K562 (cell line): ENCODE data around the gene ZNF487. TPM values are rescaled to one million over a fixed set of nuclear protein-coding genes. Genes with fewer than 3 reads are reported as not detected.

Experiments used
- ARHGAP35 ChIP-seq: fragments of 450-650 bp; IDR thresholded peaks from 2 replicates; pipeline ENCODE4 v1.6.1; 2018; ENCODE audit not compliant: partially characterized antibody
- ELF4 ChIP-seq: fragments of 450-650 bp; formaldehyde crosslinking; IDR thresholded peaks from 2 replicates; pipeline ENCODE4 v1.4.0; 2022; ENCODE audit warnings: missing genetic modification characterization
- GATAD2A ChIP-seq: fragments of 450-650 bp; IDR thresholded peaks from 2 replicates; pipeline ENCODE4 v1.6.1; 2017
- HSF4 ChIP-seq: fragments of 250-450 bp; sonication (Bioruptor Pico); IDR thresholded peaks from 2 replicates; pipeline ENCODE4 v2.1.2; 2022; ENCODE audit warnings: mild to moderate bottlenecking, moderate library complexity, borderline replicate concordance
- KLF6 ChIP-seq: fragments of 250-450 bp; sonication (Bioruptor Pico); IDR thresholded peaks from 2 replicates; pipeline ENCODE4 v1.4.0; 2020; ENCODE audit warnings: mild to moderate bottlenecking, moderate library complexity, borderline replicate concordance
- MEIS2 ChIP-seq: fragments of 450-650 bp; IDR thresholded peaks from 2 replicates; pipeline ENCODE4 v1.6.1; 2014; ENCODE audit warnings: mild to moderate bottlenecking; ENCODE audit not compliant: partially characterized antibody
- NBN ChIP-seq: fragments of 450-650 bp; IDR thresholded peaks from 2 replicates; pipeline ENCODE4 v1.6.1; 2016; ENCODE audit warnings: low read depth, mild to moderate bottlenecking
- PHF8 ChIP-seq: fragments of 200-600 bp; sonication (generic); IDR thresholded peaks from 2 replicates; pipeline ENCODE4 v1.6.1; 2012; ENCODE audit warnings: mixed run types, mild to moderate bottlenecking, inconsistent platforms, low read length, moderate library complexity, borderline replicate concordance
- PML ChIP-seq: IDR thresholded peaks from 2 replicates; pipeline ENCODE4 v1.6.1; 2012; ENCODE audit warnings: low read length, inconsistent platforms
- POLR2AphosphoS5 ChIP-seq: IDR thresholded peaks from 2 replicates; pipeline ENCODE4 v1.6.1; 2011; ENCODE audit warnings: mild to moderate bottlenecking, low read depth, low read length, moderate library complexity; ENCODE audit not compliant: control insufficient read depth, insufficient read depth
- SRSF7 ChIP-seq: fragments of 200-400 bp; formaldehyde crosslinking; optimal IDR thresholded peaks from 2 replicates; pipeline ENCODE3; 2017; ENCODE audit warnings: mild to moderate bottlenecking, low read depth, low read length
- TCF3 ChIP-seq: sonication (generic); formaldehyde crosslinking; IDR thresholded peaks from 2 replicates; pipeline ENCODE4 v1.4.0; 2020; ENCODE audit warnings: mild to moderate bottlenecking, missing genetic modification reagents
- TFAM ChIP-seq: fragments of 250-450 bp; sonication (Bioruptor Pico); conservative IDR thresholded peaks from 2 replicates; pipeline ENCODE4 v1.5.0; 2021; ENCODE audit warnings: mild to moderate bottlenecking, moderate library complexity
- TRIM28 ChIP-seq: fragments of 450-650 bp; IDR thresholded peaks from 2 replicates; pipeline ENCODE4 v1.6.1; 2017
- ZFP30 ChIP-seq: fragments of 250-450 bp; sonication (Bioruptor Pico); IDR thresholded peaks from 2 replicates; pipeline ENCODE4 v1.8.0; 2022; ENCODE audit warnings: moderate library complexity, mild to moderate bottlenecking, inconsistent platforms, borderline replicate concordance
- ZNF121 ChIP-seq: sonication (generic); formaldehyde crosslinking; conservative IDR thresholded peaks from 2 replicates; pipeline ENCODE4 v1.8.0; 2022; ENCODE audit warnings: missing genetic modification reagents
- ZNF133 ChIP-seq: fragments of 250-450 bp; sonication (Bioruptor Pico); IDR thresholded peaks from 2 replicates; pipeline ENCODE4 v1.4.0; 2020; ENCODE audit warnings: mild to moderate bottlenecking
- ZNF23 ChIP-seq: fragments of 250-450 bp; sonication (Bioruptor Pico); IDR thresholded peaks from 2 replicates; pipeline ENCODE4 v1.4.0; 2020; ENCODE audit warnings: mild to moderate bottlenecking
- ZNF274 ChIP-seq: IDR thresholded peaks from 2 replicates; pipeline ENCODE4 v1.6.1; 2011; ENCODE audit warnings: low read depth, mild to moderate bottlenecking, low read length, moderate library complexity, borderline replicate concordance
- ZNF766 ChIP-seq: fragments of 200-800 bp; sonication (Bioruptor generic); conservative IDR thresholded peaks from 2 replicates; pipeline ENCODE4 v1.6.1; 2016; ENCODE audit warnings: missing genetic modification characterization, missing compliant biosample characterization
- ZNF778 ChIP-seq: fragments of 450-650 bp; formaldehyde crosslinking; IDR thresholded peaks from 2 replicates; pipeline ENCODE4 v1.4.0; 2020; ENCODE audit warnings: mild to moderate bottlenecking, moderate library complexity
- polyA plus RNA-seq, 8 experiments: library from polyadenylated mRNA; depleted of rRNA in 4 of 8; stranded (reverse) in 5 of 8; unstranded in 3 of 8; fragments of >200 nt; fragmentation: Nextera tagmentation in 2 of 8; fragmentation: Illumina TruSeq in 1 of 8; extraction: Ambion mirVana in 2 of 8; extraction: Trizol in 1 of 8; gene quantifications; 2 replicates each; pipeline versions ENCODE4 v1.2.1 to v1.2.3, GENCODE V29; 2011 to 2014; ENCODE audit warnings: inconsistent platforms in 1 of 8, missing spikeins in 1 of 8
- total RNA-seq, 7 experiments: library from RNA; depleted of rRNA in 6 of 7; stranded (reverse); fragments of >200 nt in 6 of 7; fragmentation: Illumina TruSeq in 2 of 7; extraction: Trizol in 2 of 7; gene quantifications; 2 replicates each; pipeline versions ENCODE4 v1.2.1 to v1.2.3, GENCODE V29; 2011 to 2021; ENCODE audit warnings: low replicate concordance in 1 of 7
- TF ChIP-seq, protein P1 (sequence below): fragments of 250-450 bp; sonication (Bioruptor Pico); IDR thresholded peaks from 2 replicates; pipeline ENCODE4 v1.5.0; 2020; ENCODE audit warnings: mild to moderate bottlenecking
- TF ChIP-seq, protein P2 (sequence below): sonication (generic); formaldehyde crosslinking; IDR thresholded peaks from 2 replicates; pipeline ENCODE4 v1.8.1; 2022; ENCODE audit warnings: missing genetic modification reagents
- TF ChIP-seq, protein P3 (sequence below): sonication (generic); formaldehyde crosslinking; IDR thresholded peaks from 2 replicates; pipeline ENCODE4 v1.8.0; 2023; ENCODE audit warnings: mild to moderate bottlenecking, missing genetic modification reagents
- TF ChIP-seq, protein P4 (sequence below): fragments of 450-650 bp; formaldehyde crosslinking; conservative IDR thresholded peaks from 2 replicates; pipeline ENCODE4 v1.4.0; 2022; ENCODE audit warnings: mild to moderate bottlenecking, missing genetic modification characterization

Gene ZNF487
- total and polyA plus RNA-seq, 9 of the 15 experiments (the other 6 are each of a cell fraction or from before 2014, with no cell fraction given): 1.9 to 6.5 (median 4.2) TPM

DNA sequence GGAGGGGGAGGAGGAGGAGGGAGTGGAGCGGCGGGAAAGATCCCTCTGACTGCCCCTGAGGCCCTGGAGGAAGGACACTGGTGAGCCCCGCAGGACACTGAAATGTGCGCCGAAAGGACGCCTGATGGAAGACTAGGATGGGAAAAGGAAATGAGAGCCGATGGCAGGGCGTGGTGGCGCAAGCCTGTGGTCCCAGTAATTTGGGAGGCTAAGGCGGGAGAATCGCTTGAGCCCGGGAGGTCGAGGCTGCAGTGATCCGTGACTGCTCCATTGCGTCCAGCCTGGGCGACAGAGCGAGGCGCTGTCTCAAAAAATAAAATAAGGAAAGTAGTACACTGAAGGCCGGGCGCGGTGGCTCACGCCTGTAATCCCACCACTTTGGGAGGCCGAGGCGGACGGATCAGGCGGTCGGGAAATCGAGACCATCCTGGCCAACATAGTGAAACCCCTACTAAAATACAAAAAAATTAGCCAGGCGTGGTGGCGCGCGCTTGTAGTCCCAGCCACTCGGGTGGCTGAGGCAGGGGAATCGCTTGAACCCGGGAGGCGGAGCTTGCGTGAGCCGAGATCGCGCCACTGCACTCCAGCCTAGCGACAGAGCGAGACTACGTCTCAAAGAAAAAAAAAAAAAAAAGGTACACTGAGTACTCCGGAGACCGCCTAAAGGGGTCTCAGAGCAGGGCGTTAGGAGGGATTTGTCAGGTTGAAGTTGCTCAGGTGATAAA lies 27.4 kb upstream of the ZNF487 start (continued):
- TF ChIP-seq TCF3 (CRISPR knock-in tag) (no peak), ZNF23 (CRISPR knock-in tag) (no peak), SRSF7 (no peak), ELF4 (CRISPR knock-in tag) (peak; percentile 49; the same call in 1 of the 2 replicates), ZNF766 (CRISPR knock-in tag) (no peak), TFAM (no peak), NBN (no peak), POLR2AphosphoS5 (0 out of 2 replicates have a peak, but pooled peaks have one; percentile 1), HSF4 (CRISPR knock-in tag) (no peak), ZNF274 (no peak), KLF6 (CRISPR knock-in tag) (no peak), ARHGAP35 (no peak), GATAD2A (no peak), MEIS2 (no peak), PHF8 (peak; percentile 45; the same call in 1 of the 2 replicates), ZNF133 (CRISPR knock-in tag) (no peak), ZNF121 (CRISPR knock-in tag) (no peak), ZNF778 (CRISPR knock-in tag) (no peak), PML (no peak), ZFP30 (no peak), TRIM28 (peak; percentile 43; the same call in 1 of the 2 replicates)
- TF ChIP-seq, protein P1, sequence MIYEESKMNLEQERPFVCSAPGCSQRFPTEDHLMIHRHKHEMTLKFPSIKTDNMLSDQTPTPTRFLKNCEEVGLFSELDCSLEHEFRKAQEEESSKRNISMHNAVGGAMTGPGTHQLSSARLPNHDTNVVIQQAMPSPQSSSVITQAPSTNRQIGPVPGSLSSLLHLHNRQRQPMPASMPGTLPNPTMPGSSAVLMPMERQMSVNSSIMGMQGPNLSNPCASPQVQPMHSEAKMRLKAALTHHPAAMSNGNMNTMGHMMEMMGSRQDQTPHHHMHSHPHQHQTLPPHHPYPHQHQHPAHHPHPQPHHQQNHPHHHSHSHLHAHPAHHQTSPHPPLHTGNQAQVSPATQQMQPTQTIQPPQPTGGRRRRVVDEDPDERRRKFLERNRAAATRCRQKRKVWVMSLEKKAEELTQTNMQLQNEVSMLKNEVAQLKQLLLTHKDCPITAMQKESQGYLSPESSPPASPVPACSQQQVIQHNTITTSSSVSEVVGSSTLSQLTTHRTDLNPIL (CRISPR knock-in tag): no peak
- TF ChIP-seq, protein P2, sequence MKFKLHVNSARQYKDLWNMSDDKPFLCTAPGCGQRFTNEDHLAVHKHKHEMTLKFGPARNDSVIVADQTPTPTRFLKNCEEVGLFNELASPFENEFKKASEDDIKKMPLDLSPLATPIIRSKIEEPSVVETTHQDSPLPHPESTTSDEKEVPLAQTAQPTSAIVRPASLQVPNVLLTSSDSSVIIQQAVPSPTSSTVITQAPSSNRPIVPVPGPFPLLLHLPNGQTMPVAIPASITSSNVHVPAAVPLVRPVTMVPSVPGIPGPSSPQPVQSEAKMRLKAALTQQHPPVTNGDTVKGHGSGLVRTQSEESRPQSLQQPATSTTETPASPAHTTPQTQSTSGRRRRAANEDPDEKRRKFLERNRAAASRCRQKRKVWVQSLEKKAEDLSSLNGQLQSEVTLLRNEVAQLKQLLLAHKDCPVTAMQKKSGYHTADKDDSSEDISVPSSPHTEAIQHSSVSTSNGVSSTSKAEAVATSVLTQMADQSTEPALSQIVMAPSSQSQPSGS: no peak
- TF ChIP-seq, protein P3, sequence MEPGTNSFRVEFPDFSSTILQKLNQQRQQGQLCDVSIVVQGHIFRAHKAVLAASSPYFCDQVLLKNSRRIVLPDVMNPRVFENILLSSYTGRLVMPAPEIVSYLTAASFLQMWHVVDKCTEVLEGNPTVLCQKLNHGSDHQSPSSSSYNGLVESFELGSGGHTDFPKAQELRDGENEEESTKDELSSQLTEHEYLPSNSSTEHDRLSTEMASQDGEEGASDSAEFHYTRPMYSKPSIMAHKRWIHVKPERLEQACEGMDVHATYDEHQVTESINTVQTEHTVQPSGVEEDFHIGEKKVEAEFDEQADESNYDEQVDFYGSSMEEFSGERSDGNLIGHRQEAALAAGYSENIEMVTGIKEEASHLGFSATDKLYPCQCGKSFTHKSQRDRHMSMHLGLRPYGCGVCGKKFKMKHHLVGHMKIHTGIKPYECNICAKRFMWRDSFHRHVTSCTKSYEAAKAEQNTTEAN (CRISPR knock-in tag): no peak
- TF ChIP-seq, protein P4, sequence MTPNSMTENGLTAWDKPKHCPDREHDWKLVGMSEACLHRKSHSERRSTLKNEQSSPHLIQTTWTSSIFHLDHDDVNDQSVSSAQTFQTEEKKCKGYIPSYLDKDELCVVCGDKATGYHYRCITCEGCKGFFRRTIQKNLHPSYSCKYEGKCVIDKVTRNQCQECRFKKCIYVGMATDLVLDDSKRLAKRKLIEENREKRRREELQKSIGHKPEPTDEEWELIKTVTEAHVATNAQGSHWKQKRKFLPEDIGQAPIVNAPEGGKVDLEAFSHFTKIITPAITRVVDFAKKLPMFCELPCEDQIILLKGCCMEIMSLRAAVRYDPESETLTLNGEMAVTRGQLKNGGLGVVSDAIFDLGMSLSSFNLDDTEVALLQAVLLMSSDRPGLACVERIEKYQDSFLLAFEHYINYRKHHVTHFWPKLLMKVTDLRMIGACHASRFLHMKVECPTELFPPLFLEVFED: peak; percentile 55; the same call in 1 of the 2 replicates
